Measurements from ENCODE around the gene IL36B.

Gene IL36B

GRCh38 chr2:113050921-113051895, 1.5 kb downstream of the IL36B start:
- no peak for DNase-seq

- no peak for DNase-seq
Observed at GRCh38 chr2:113046465-113046864, 6.2 kb downstream of the IL36B start.

GRCh38 chr2:113041871-113042270, 10.8 kb downstream of the IL36B start:
- no peak for DNase-seq

DNA sequence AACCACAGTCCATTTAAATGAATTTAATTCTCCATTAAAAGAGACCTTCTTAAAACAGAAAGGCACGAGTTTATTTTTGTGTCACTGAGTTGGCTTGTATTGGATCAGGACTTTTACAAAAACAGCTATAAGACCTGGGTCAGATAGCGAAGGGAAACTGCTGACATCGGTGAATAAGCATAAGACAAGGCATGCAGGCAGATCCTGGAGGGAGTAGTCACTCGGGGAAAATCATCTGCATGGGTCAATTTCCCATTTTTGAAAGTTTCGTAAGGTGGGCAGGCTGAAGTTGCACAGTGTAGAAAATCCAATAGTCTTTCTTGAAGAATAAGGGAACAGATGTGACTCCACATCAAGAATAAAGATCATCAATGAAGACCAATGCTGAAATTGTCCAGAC, 12.9 kb downstream of the IL36B start:
- peak; percentile 54 to 95 for DNase-seq

DNA sequence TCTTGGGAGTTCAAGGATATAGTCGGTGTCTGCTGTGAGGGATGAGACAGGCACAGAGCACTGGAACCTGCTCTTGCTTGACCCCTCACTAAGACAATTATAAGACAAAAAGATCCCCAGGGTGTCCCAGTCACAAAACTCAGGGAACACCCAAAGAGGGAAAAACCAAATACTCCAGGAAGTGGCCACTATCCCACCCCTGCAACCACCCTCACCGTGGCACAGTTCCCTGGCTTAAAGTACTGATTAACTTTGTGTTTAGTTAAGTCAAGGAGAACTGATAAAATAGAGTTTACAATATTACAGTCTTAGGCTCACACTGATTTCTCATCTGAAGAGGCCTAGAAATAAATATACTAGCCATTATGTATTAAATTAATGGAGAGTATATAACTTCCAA, 13.5 kb downstream of the IL36B start:
- peak in 1 of 2 donors; percentile 55 for DNase-seq

GRCh38 chr2:113038291-113038690, 14.4 kb downstream of the IL36B start:
- peak; percentile 59 to 80 for DNase-seq

DNA sequence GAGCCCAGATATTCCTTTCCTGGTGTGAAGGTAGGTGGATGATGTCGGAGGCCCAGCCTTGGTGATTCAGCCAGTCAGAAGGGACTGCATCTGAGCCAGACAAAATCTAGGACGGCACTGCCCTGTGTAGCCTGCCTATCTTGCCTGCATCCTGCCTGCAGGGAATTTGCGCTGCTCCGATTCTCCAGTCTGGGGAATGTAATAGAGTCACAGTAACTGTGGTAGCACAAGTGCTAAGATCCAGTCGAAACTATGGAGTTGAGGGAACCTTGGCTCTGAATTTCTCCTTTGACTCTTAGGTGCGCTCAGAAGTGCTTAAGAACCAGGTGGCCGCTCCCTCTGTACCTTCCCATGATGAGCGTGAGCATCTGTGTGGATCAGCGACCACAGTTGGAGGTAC, 15.9 kb downstream of the IL36B start:
- no peak for DNase-seq

DNA sequence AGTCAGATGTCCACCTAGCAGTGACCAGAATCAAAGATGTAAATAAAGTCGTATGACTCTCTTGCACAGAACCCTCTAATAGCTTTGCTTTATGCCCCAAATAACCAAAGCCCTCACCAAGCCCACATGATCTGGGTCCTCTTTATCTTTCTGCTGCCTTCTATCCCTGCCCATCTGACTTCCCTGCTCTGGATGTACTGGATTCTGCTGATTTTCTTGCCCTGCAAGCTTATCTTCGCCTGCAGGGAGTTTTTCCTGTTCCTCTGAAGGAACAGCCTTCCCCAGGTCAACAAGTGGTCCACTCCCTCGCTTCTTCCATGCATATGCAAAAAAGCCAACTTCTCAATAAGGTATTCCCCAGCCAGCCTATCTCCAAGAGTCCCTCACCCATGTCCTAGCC, 18.7 kb downstream of the IL36B start:
- DNase-seq, result no peak

DNA sequence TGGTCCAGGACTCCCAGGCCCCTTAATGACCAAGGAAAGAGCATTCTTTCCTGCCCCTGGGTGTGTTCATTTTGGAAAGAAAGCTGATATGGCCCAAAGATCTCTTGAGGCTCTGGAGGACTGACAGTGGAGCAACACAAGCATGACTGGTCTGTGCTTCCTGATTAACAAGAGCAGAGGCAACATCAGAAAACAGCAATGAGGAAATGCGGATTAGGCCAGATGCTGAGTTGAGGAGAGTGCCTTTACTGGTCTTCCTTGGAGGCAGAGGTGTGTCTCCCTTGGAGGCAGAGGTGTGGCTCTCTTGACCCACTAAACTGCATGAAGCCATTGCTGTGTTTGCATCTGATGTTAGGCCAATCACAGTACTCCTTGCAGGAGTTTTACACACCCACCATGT, 19.9 kb downstream of the IL36B start:
- DNase-seq, result peak in 1 of 2 donors; percentile 41

DNA sequence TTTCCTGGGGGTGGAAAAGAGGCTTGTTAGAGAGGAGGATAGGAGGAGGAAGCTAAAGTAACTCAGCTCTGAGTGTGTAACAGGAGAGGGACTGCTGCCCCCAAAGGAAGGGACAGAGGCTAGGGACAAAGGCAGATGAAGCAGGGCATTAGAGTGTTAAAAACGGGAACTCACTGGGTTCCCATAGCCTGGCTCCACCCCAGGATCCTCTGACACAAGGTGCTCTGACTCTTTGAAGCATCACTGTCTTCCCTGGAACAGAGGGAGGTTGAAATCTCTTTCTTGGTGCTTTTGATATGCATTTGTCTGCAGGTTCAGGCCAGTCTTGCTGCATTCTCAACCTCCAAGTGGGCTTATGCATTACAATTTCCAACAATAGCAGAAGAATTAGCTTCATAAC, 24.6 kb downstream of the IL36B start:
- DNase-seq, result peak in 1 of 2 donors; percentile 14

- DNase-seq, result no peak
Observed at GRCh38 chr2:113027691-113028090, 25.0 kb downstream of the IL36B start.

GRCh38 chr2:113025737-113026136, 26.9 kb downstream of the IL36B start:
- peak; percentile 41 to 54 for DNase-seq

GRCh38 chr2:113024764-113025163, 27.9 kb downstream of the IL36B start:
- DNase-seq, result no peak

DNA sequence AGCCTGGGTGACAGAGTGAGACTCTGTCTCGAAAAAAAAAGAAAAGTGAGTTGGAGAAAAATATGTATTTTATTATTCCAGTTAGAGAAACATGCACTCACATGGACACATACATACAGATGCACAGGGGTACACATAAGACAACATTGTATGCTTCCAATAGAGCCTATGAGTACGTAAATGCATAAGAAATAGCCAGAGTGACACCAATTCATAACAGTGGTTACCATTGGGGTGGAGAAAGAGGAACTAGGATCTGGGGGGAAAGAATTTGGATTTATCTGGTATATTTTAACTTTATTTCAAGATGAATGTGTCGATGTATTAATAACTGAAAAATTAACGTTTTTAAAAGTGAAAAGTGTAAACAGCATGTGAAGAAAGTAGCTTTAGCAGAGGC, 31.4 kb downstream of the IL36B start:
- no peak for DNase-seq

DNA sequence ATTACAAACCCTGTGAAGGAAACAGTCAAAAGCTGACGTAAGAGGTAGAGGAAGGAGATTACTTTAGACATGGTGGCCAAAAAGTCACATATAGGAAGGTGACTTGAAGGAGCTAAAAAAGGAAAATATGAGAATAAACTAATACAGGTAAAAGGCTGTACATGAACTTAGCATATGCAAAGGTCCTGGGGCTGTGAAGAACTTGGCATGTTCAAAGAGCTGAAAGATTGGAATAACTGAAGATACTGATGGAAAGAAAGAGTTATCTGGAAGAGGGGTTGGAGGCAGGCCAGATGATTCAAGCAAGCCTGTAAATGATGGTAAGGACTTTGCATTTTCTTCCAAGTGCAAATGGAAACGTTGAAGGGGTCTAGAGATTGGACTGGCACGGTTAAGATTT, 34.2 kb downstream of the IL36B start:
- DNase-seq, result no peak

DNA sequence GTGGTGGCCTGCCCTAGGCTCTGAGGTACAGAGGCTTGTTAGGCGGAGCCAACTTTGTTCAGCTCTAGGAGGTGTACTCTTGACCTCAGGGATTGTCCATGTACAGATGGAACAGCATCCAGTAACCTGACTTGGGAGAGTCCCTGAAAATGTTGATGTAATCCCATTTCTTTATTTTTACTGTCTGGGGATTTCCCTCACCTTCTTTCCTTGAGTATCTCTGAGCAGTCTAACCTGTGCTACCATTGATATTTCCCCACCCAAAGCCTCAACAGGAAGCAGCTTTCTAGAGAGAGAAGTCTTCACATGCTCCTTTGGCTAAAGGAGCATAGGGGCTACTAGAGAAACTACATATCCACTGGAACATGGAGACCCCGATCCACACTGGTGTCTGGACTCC, 37.0 kb downstream of the IL36B start:
- DNase-seq, result no peak

DNA sequence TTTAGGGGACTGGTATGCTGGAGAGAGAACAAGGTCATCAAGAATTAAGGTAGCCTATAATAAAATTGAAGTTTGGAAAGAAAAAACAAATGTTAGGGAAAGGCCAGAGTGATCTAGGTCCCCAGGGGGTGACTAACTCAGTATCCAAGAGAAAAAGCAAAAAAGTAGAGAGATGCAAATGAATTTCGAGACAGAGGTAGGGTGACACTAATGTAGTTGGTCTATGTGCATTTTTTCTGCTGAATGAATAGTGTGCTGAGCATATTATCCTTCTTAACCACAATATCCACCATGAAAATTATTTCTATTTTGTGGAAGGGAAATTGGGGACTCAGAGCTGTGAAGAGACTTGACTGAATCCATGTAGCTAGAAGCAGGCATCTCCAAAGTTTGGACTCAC, 37.6 kb downstream of the IL36B start:
- DNase-seq, result no peak

GRCh38 chr2:113014067-113014466, 38.6 kb downstream of the IL36B start:
- DNase-seq, result no peak

- no peak for DNase-seq
Observed at GRCh38 chr2:113013336-113013661, 39.4 kb downstream of the IL36B start.

DNA sequence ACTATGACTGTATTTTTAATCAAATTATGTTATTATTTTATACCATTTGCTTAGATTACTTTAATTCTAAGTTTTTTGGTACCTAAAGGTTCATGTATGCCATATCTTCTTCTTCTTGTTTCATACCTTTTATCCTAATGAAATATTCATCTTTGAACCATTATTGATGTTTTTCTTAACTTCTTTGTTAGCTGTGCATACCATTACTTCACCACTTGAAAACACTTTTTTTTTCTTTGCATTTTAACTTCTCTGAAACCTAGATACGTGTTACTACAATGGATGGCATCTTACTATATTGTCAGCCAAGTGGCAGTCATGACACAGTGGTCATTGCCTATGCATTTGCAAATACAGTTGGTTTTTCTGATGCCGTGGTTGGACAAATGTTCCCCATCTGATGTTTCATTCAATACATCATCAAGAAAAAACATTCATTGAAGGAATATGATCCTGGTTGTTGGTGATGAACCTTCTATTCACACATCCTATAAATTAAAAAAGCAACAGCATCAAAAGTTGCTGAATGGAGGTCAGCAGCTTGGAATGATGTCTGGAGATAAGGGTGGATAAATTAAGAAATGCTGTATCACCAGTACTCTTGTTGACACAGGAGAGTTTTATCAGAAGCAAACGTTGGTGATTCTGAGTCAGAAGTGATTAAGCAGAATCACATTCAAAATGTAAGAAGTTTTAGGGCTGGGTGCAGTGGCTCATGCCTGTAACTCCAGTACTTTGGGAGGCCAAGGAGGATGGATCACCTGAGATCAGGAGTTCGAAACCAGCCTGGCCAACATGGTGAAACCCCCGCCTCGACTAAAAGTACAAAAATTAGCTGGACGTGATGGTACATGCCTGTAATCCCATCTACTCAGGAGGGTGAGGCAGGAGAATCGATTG, 40.0 kb downstream of the IL36B start:
- no peak for DNase-seq

DNA sequence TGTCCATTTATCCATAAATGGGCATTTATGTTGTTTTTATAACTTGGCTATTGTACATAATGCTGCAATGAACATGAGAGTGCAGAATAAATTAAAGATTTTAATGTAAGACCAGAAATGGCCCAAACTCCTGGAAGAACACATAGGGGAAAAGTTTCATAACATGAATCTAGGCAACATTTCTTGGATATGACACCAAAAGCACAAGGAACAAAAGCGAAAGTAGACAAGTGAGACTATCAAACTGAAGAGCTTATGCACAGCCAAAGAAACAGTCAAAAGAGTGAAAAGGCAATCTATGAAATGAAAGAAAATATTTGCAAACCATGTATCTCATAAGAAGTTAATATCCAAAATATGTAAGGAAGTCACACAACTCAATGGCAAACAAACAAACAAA, 41.6 kb downstream of the IL36B start:
- no peak for DNase-seq

DNA sequence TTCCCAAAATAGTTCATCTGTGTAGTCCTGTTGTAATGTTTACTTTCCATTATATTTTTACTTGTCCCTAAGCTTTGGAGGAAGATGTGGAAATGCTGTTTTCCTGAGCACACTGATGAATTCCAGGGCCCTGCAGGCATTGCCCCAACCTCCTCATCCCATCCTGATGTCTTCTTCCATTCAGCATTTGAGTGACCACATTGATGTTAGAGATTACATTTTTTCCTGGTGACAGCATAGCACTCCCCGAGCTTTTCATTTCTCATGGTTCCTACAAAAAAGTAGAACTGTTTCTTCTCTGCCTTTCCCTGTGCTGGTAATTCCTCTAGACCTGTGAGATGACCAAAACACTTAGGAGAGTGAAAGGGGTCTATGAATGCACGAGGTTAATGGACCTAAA, 42.6 kb downstream of the IL36B start:
- no peak for DNase-seq

- DNase-seq, result no peak
Observed at GRCh38 chr2:113009622-113010021, 43.0 kb downstream of the IL36B start.

- DNase-seq, result no peak
Observed at GRCh38 chr2:113007250-113007649, 45.4 kb downstream of the IL36B start.

Measured in inflammatory macrophage treated with lipopolysaccharide for 1 hour (primary cell).